Hepatocyte (in vitro differentiated cells): ENCODE data around the gene LDLRAD4. TPM values are rescaled to one million over a fixed set of nuclear protein-coding genes. Genes with fewer than 3 reads are reported as not detected.

Experiments used
- DNase-seq: peaks from one replicate; pipeline ENCODE4 v3.0.0-alpha.2; 2016; ENCODE audit warnings: low spot score
- H2AFZ ChIP-seq: fragments of 200-600 bp; sonication (generic); 2 replicates; pipeline ENCODE4 v1.6.0; 2016; ENCODE audit warnings: antibody characterized with exemption, mild to moderate bottlenecking
- H3K27ac ChIP-seq: fragments of 200-600 bp; sonication (generic); 2 replicates; pipeline ENCODE4 v1.5.1; 2016; ENCODE audit warnings: mild to moderate bottlenecking
- H3K27me3 ChIP-seq: fragments of 200-600 bp; sonication (generic); 2 replicates; pipeline ENCODE4 v1.6.1; 2016
- H3K36me3 ChIP-seq: fragments of 200-600 bp; sonication (generic); replicated peaks from 2 replicates; pipeline ENCODE4 v1.5.1; 2016; ENCODE audit warnings: low read depth; ENCODE audit not compliant: insufficient read depth
- H3K4me1 ChIP-seq: fragments of 200-600 bp; sonication (generic); 2 replicates; pipeline ENCODE4 v1.5.1; 2016; ENCODE audit warnings: mild to moderate bottlenecking, moderate library complexity; ENCODE audit not compliant: insufficient read depth
- H3K4me2 ChIP-seq: fragments of 200-600 bp; sonication (generic); 2 replicates; pipeline ENCODE4 v1.6.0; 2016
- H3K4me3 ChIP-seq: fragments of 200-600 bp; sonication (generic); 2 replicates; pipeline ENCODE4 v1.5.1; 2016; ENCODE audit warnings: mild to moderate bottlenecking
- H3K79me2 ChIP-seq: fragments of 200-600 bp; sonication (generic); 2 replicates; pipeline ENCODE4 v1.6.0; 2017; ENCODE audit warnings: mild to moderate bottlenecking
- H3K9me2 ChIP-seq: fragments of 200-600 bp; sonication (generic); replicated peaks from 2 replicates; pipeline ENCODE4 v1.6.0; 2017; ENCODE audit warnings: mild to moderate bottlenecking; ENCODE audit not compliant: insufficient read depth
- H3K9me3 ChIP-seq: fragments of 200-600 bp; sonication (generic); 2 replicates; pipeline ENCODE4 v1.5.1; 2016; ENCODE audit warnings: low read depth, mild to moderate bottlenecking
- H4K20me1 ChIP-seq: fragments of 200-600 bp; sonication (generic); 2 replicates; pipeline ENCODE4 v1.6.0; 2016; ENCODE audit warnings: mild to moderate bottlenecking; ENCODE audit not compliant: insufficient read depth, poor library complexity, severe bottlenecking
- CTCF ChIP-seq: fragments of 200-600 bp; sonication (generic); IDR thresholded peaks from 2 replicates; pipeline ENCODE4 v1.5.1; 2016; ENCODE audit warnings: antibody characterized with exemption, mild to moderate bottlenecking; ENCODE audit not compliant: poor library complexity
- EZH2 ChIP-seq: fragments of 200-600 bp; sonication (generic); IDR thresholded peaks from 2 replicates; pipeline ENCODE4 v1.6.1; 2016; ENCODE audit warnings: antibody characterized with exemption, mild to moderate bottlenecking, borderline replicate concordance
- EZH2phosphoT487 ChIP-seq: fragments of 200-600 bp; sonication (generic); IDR thresholded peaks from one replicate; pipeline ENCODE4 v1.6.1; 2018; ENCODE audit warnings: antibody characterized with exemption, mild to moderate bottlenecking, low read depth, moderate library complexity; ENCODE audit not compliant: unreplicated experiment, severe bottlenecking
- WGBS: methylation state at CpG from one replicate; pipeline ENCODE4 v1.1.6; 2016; ENCODE audit warnings: low lambda C conversion rate; ENCODE audit errors: missing lambda C conversion rate; 5-methylcytosine and 5-hydroxymethylcytosine counted together
- polyA plus RNA-seq: library from polyadenylated mRNA; unstranded; fragments of >200 nt; fragmentation: Nextera tagmentation; extraction: Ambion mirVana; gene quantifications from 2 replicates; pipeline ENCODE4 v1.2.1, GENCODE V29; 2016
- total RNA-seq: library from RNA; depleted of rRNA; stranded (reverse); fragments of >200 nt; gene quantifications from 2 replicates; pipeline ENCODE4 v1.2.3, GENCODE V29; 2014

Gene LDLRAD4
- total and polyA plus RNA-seq, 2 experiments from 2014 or later = 15.1 to 29.0 TPM

DNA sequence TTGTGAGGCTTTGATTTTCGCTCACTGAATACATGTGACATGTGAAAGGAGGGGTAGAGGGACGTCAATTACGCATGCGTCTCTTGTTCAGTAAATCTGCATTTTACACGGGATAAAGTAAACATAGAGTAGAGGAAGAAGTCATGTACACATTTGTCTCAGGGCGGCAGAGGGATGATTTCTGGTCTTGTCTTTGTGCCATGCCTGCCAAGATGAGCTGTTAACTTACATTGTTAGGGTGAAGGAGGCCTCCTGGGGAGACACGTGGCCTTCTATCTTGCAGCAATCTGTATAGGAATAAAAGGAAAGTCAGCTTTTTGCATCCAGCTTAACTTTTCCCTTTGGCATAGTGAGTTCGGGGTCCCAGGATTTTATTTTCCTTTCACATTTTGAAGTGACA lies 106.3 kb downstream of the LDLRAD4 start:
- Histone ChIP-seq H3K4me1 (no peaks in the 10 kb centered on the region), H3K4me3 (no peak overlapping the region), H4K20me1 (no peaks in the 10 kb centered on the region), H3K9me2 (no peaks in the 10 kb centered on the region), H3K36me3 (no peaks in the 10 kb centered on the region), H3K79me2 (no peaks in the 10 kb centered on the region), H3K4me2 (no peak overlapping the region), H3K27me3 (no peaks in the 10 kb centered on the region), H2AFZ (no peak overlapping the region), H3K9me3 (no peaks in the 10 kb centered on the region), H3K27ac (no peak overlapping the region)
- no peak for DNase-seq
- TF ChIP-seq EZH2phosphoT487 (no peak), CTCF (no peak), EZH2 (no peak)
- WGBS = 76% methylated on average over 8 of the region's 8 CpGs

GRCh38 chr18:13328213-13328612 lies 109.7 kb downstream of the LDLRAD4 start:
- no peaks in the 10 kb centered on the region for H3K9me3 ChIP-seq
- TF ChIP-seq CTCF = no peak
- TF ChIP-seq EZH2 = no peak
- H3K4me3 ChIP-seq = no peak overlapping the region
- H4K20me1 ChIP-seq = no peaks in the 10 kb centered on the region
- no peaks in the 10 kb centered on the region for H3K27me3 ChIP-seq
- H2AFZ ChIP-seq = no peak overlapping the region
- no peak overlapping the region for H3K27ac ChIP-seq
- no peak overlapping the region for H3K4me2 ChIP-seq
- H3K79me2 ChIP-seq = no peaks in the 10 kb centered on the region
- DNase-seq = no peak
- WGBS = 87% methylated on average over 1 of the region's 1 CpG
- no peaks in the 10 kb centered on the region for H3K36me3 ChIP-seq
- H3K9me2 ChIP-seq = no peaks in the 10 kb centered on the region
- no peaks in the 10 kb centered on the region for H3K4me1 ChIP-seq

DNA sequence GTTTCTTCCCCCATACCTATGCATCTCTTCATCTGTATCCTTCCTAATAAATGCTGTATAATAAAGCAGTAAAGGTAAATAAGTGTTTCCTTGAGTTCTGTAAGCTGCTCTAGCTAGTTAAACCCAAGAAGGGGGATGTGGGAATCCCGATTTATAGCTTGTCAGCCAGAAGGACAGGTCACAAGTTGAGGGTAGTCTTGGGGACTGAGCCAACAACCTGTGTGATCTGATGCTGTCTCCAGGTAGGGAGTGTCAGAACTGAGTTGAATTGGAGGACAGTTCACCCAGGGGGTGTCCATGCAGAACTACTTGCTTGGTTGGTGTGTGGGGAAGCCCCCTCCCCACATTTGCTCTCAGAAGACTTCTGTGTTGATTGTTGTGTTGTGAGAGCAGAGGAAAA lies 112.4 kb downstream of the LDLRAD4 start:
- H3K79me2 ChIP-seq = no peaks in the 10 kb centered on the region
- H3K4me1 ChIP-seq = no peaks in the 10 kb centered on the region
- 70% methylated on average over 1 of the region's 1 CpG for WGBS
- no peaks in the 10 kb centered on the region for H3K9me3 ChIP-seq
- no peak overlapping the region for H3K27ac ChIP-seq
- no peaks in the 10 kb centered on the region for H3K9me2 ChIP-seq
- no peak overlapping the region for H3K4me3 ChIP-seq
- H2AFZ ChIP-seq = no peak overlapping the region
- no peak overlapping the region for H3K4me2 ChIP-seq
- H4K20me1 ChIP-seq = no peaks in the 10 kb centered on the region
- no peaks in the 10 kb centered on the region for H3K36me3 ChIP-seq
- H3K27me3 ChIP-seq = no peaks in the 10 kb centered on the region
- TF ChIP-seq EZH2phosphoT487 (no peak), CTCF (no peak), EZH2 (no peak)
- no peak for DNase-seq

GRCh38 chr18:13331846-13332245 lies 113.3 kb downstream of the LDLRAD4 start:
- Histone ChIP-seq H3K9me3 (no peaks in the 10 kb centered on the region), H4K20me1 (no peaks in the 10 kb centered on the region), H3K4me2 (no peak overlapping the region), H3K4me1 (no peaks in the 10 kb centered on the region), H3K36me3 (no peaks in the 10 kb centered on the region), H3K79me2 (no peaks in the 10 kb centered on the region), H3K4me3 (no peak overlapping the region), H3K27me3 (no peaks in the 10 kb centered on the region), H3K9me2 (no peaks in the 10 kb centered on the region), H3K27ac (no peak overlapping the region), H2AFZ (no peak overlapping the region)
- WGBS = 92% methylated on average over 3 of the region's 3 CpGs
- TF ChIP-seq EZH2 (no peak), EZH2phosphoT487 (no peak), CTCF (no peak)
- DNase-seq = no peak
